ENCODE data around the gene MYOM3.

Gene MYOM3

DNA sequence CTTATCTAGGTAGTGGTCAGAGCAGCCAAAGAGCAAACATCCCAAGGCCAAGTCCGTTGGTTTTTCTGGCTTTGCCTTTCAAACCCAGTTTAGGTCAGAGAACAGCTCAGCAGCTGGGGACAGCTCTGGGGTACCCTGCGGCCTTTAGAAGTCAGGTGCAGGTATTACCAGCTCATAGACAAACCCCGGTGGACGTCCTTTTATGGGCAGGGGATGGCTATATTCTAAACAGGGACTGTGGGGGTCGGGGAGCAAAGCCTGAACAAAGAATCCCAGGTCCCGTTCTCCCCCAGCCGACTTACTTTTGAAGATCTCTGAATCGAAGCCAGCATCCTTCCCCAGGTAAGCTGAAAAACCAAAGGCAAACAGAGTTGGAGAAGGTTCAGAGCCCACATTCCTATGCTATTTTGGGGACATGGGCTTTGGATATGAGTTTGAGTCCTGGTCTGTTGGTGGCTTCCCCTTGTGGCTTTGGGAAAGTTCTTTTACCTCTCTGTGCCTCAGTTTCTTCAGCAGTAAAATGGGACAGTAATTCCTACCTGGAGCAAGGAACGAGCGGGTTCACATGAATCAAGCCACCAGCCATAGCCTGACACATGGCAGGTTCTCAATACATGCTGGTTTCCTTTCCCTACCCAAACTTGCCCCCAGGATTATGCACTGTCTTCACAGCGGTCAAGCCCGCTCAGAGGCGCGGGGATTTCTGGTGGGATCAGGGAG, 16.6 kb downstream of the MYOM3 start:
- DNase-seq: no peak

DNA sequence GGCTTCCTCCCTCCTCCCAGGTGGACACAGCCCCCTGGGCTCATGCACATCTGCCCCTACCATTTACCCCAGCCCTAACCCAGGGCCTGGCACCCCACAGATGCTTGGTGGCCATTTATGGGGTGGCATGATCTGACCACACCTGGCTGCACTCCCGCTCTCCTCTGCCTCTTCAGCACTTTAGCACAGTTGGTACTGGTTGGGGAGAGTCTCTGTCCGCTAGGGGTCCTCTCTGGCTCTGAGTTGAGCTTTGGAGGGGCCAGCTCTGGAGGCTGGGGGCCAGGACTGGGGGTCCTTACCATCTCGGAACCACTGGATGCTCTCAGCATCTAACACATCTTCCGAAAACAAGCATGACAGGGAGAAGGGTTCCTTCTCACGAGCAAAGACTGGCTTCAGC, 17.4 kb downstream of the MYOM3 start:
- DNase-seq: no peak

DNA sequence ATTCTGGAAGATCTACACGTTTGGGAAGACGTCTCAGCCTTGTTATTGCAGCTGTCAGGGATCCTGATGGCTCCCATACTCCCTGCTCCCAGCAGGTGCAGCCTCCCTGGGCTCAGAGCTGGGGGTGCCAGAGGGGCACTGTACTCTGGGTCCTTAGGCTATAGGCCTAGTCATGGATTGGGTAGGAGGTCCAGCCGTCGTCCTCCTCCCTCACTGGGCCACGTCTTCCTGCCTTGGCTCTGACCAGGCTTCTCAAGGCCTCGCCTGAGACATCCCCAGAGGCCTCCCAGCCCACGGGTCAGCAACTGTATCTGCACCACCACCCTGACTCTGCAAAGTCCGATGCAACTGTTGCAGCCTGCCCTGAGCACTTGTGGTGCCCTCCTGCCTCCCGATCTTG, 18.2 kb downstream of the MYOM3 start:
- DNase-seq: no peak

DNA sequence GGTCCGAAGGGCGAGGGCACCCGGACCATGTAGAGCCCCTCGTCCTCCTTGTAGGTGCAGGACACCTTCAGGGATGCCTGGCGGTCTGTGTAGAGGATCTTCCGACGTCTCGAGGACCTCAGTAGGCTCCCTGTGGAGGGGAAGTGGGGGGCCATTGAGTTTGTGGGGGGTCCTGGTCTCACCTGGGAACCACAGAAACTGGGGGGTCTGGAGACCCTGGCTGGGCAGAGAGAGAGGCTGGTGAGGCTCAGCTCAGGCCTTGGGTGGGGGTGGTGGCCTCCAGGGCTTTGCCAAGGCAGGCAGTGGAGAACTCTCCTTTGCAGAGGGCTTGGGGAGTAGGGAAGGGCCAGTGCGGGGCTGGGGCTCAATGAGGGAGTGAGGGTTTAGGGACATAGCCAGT, 19.0 kb downstream of the MYOM3 start:
- DNase-seq: no peak

DNA sequence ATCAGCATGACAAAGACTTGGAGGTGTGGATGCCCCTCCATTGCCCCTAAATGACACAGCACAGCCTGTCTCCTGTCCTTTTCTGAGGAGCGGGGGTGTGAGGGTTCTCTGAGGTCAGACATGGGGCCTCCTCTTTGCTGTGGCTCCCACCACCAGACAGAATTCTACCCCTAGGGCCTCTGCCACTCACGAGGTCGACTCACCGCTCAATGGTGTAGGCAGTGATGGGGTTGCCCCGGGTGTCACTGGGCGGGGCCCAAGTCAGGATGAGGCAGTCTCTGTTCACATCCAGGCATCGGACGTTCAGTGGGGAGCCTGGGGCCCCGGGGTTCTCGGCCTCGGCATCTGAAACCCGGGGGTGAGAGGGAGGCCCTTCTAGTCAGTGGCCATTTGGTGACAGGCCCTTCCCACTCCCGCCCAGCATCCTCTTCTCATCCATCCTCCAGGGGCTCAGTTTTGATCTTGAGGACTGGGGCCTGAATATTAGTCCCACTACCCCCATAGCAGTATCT, 19.9 kb downstream of the MYOM3 start:
- DNase-seq: no peak

DNA sequence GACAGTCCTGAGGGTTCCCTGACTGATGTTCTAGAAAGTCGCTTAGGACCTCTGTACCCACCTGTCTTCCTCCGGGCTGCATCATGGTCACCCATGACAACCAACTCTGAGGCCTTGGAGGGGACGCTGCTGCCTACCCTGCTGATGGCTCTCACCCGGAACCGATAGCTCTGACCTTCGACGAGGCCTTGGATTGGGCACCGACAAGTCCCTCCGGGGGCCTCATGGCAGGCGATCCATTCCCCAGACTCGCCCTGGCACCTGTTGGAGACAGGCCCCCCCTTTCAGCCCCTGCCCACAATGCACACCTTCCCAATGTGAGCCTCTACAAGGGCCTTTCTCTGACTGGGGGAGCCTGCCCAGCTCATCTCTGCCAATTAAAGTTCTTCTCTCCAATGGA, 21.2 kb downstream of the MYOM3 start:
- DNase-seq: no peak

DNA sequence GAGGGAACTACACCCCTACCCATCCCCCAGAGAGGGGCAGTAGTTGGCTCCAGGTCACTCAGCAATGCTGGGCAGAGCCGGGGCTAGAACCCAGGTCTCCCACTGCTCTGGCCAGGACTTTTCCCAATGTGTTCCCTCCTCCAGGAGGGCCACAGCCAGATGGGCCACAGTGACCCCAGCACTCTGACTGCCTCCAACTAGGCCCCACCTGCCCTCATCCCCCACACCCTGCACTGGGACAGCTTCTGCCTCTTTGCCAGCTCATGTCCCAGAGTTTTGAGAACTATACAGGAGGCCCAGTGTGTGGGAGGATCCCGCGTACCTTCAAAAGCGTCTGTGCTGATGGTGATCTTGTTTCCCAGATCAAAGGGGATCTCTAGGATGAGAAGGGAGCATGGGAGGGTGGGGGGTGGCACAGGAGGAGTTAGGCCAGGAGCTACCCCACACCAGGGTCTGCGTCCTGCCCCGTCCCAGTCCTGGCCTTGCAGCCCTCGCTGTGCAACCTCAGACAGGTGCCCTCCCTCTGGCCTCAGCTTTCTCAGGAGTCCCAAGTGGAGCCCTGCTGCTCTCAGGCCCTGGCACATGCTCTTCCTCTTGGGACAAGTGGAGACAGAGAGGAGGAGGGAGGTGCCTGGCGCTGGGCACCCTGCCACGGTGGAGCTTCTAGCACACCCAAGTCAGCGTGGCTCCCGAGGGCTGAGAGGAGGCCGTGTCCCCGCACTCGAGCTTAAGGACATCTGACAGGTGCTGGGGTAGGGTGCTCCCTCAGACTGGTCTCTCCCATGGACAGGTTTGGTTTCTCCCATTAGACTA, 22.0 kb downstream of the MYOM3 start:
- DNase-seq: no peak

DNA sequence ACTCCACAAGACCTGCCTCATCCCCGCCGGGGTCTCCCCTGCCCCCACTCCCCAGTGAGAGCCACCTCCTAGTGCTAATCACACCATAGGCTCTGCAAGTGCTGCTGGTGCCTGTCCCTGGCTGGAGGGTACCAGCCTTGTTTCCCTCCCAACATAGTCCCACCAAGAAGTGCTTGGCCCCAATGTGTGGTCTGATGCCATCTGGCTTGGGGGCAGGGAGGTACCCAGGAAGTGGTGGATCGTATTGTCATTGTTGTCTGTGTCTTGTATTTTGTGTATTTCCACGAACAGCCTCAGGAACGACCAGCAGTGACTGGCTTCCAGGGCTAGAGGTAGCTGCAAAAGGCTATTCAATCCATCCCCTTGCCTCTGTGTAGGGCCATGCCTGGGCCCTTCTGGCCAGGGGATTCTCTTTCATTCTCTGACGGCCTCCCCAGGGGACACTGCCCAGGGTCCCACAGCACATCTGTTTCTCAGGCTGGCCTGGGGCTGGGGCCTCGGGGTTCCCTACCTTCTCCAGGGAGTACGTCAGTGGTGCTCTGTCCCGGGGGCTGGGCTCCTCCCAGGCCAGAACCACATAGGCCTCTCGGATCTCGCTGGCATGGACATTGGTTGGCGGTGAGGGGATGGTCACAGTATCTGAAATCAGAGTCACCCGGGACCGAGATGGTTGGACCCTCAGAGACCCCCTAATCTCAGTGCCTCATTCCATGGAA, 22.8 kb downstream of the MYOM3 start:
- DNase-seq: no peak

DNA sequence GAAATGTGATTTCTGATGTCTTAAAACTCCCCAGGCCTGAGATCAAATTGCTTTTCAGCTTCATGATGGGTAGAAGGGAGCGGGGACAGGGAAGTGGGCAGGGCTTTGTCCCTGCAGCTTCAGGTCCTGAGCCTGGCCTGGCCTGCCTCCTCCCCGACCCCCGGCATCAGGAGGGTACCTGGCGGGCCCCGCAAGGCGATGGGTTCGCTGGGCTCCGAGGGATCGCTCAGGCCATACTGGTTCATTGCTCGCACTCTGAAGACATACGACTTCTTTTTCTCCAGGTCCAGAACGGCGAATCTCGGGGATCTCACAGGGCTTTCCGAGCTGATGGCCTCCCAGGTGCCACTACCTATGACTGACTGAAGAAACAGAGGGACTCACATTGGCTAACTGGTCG, 25.5 kb downstream of the MYOM3 start:
- no peak for DNase-seq

DNA sequence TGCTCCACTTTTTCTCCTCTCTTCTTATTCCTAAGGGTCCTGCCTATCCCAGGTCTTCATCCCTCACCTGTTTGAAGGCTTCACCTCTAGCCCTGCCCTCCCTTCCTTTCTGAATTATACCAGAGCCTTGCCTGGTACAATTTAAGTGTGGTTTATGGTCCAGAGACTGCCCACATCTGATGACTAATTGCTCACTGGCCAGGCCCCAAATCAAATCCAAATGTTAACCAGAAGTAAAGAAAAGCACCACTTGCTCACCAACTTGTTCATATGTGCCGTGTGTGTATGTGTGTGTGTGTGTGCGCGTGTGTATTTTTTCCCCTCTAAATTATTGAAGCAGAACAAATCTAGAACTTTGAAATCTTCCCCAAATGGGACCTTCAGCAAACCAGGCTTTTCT, 26.4 kb downstream of the MYOM3 start:
- DNase-seq: no peak

DNA sequence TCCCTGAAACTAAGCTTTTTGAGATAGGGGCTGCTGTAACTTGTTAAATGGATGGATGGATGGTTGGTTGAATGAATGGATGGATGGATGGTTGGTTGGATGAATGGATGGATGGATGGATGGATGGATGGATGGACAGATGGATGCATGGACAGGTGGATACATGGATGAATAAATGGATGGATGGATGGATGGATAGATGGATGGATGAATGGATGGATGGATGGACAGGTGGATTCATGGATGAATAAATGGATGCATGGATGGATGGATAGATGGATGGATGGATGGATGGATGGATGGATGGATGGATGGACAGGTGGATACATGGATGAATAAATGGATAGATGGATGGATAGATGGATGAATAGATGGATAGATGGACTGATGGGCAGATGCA, 26.9 kb downstream of the MYOM3 start:
- DNase-seq: no peak

DNA sequence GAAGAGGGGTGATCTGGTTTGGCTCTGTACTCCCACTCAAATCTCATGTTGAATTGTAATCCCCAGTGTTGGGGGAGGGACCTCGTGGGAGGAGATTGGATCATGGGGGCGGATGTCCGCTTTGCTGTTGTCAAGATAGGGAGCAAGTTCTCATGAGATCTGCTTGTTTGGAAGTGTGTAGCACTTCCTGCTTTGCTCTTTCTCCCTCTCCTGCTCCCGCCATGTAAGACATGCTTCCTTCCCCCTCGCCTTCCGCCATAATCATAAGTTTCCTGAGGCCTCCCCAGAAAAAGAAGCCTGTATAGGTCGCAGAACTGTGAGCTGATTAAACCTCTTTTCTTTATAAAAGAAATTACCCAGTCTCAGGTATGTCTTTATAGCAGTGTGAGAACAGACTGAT, 27.9 kb downstream of the MYOM3 start:
- no peak for DNase-seq

DNA sequence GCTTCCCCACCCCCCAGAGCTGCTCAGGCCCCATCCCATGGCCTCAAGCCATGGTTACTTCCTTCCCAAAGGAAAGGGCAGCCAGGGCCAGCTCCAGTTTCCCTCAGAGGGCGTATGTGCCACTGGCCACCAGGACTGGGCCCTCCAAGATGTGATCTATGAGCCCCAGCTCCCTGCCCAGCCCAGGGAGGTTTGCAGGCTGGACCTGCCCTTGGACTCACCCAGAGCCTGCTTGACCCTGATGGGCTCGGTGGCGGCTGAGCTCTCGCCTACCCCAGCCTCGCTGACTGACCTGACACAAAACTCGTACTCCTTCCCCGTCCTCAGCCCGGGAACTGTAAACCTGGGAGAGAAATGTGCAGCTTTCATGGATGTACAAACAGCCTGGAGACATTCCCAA, 29.6 kb downstream of the MYOM3 start:
- DNase-seq: no peak

DNA sequence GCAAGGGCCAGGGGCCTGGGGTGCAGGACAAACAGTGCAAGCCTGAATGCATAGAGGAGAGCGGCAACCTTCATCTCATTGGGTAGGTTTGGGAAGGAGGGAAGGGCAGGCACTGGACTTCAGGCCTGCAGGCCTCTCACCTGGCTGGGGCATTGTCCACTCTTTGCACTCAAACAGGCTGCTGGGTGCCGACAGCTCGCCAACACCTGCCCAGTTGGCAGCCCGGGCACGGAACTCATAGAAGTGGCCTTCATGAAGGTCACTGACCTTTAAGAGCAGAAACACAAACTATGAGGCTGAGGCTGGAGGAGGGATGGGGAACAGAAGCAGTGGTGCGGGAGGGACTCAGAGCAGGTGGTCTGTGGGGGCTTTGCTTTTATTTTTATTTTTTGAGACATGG, 30.7 kb downstream of the MYOM3 start:
- no peak for DNase-seq

DNA sequence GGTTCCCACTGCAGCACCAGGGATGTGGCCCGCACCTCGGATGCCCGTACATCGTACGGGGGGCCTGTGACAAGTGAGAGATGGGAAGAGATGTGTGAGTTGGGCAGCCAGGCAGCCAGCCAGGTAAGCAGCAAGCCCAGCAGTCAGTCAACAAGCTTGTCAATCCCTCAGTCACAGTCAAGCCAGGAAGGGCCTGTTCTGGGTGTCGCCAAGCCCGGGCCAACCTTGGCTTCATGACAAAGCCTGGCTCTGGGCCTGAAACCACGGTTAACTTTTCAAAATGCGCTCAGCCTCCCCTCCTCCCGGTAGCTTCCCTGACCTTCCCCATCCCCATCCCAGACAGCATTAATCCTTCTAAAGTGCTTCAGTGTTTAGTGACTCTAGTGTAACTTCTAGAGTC, 31.8 kb downstream of the MYOM3 start:
- no peak for DNase-seq

DNA sequence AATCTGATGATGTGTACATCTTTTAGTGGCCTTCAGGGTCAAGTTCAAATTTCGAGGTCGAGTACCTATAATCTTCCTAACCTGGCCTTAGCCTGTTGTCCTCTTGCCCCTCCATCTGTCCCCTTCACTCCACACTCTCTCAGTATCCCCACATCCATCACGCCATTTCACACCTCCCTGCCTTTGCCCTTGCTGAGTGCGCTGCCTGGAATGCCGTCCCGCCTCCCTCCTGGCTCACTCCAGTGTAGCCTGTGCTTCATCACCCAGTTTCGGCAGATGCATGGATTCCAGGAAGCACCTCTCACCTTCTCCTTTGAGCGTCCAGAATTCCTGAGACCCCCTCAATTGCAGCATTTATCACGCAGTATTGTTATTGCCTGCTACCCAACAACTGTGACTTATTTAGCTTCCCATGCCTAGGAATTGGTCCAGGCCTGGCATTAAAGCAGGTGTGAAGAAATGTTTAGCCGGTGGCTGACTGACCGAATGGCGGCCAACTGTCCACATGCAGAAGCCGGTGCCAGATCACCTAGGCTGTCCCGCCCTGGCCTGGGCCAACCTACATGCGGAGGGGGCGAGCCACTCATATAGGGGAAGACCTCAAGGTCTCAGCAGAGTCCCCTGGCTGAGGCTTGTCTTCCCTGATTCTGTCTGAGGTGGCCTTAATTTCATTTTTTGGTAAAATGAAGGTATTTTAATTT, 34.5 kb downstream of the MYOM3 start:
- no peak for DNase-seq

DNA sequence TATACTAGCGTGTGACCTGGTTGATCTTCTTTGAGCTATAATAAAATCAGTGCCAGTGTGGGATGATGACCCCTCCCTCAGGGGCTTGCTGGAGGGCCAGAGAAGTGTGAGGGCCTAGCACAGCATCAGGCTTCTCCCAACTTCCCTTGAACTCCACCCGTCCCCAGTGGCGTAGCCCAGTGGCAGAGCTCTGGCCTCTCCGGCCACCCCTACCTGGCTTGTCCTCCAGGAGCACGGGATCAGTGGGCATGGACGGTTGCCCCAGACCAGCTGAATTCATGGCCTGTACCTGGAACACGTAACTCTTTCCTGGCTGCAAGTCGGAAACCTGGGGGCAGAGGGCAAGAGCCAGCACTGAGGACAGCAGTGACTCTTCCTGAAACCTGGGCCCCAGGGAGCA, 36.0 kb downstream of the MYOM3 start:
- DNase-seq: no peak

DNA sequence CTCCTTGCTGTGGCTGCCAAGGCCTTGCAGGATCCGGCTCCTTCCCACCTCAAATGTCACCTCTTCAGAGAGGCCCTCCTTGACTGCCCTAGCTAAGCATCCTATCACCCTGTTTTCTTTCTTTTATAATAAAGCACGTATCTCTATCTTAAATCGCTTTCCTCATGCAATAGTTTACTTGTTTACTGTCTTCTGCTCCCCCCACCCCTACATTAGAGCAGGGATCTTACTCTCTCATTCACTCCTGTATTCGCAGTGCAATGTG, 36.4 kb downstream of the MYOM3 start:
- DNase-seq: no peak

DNA sequence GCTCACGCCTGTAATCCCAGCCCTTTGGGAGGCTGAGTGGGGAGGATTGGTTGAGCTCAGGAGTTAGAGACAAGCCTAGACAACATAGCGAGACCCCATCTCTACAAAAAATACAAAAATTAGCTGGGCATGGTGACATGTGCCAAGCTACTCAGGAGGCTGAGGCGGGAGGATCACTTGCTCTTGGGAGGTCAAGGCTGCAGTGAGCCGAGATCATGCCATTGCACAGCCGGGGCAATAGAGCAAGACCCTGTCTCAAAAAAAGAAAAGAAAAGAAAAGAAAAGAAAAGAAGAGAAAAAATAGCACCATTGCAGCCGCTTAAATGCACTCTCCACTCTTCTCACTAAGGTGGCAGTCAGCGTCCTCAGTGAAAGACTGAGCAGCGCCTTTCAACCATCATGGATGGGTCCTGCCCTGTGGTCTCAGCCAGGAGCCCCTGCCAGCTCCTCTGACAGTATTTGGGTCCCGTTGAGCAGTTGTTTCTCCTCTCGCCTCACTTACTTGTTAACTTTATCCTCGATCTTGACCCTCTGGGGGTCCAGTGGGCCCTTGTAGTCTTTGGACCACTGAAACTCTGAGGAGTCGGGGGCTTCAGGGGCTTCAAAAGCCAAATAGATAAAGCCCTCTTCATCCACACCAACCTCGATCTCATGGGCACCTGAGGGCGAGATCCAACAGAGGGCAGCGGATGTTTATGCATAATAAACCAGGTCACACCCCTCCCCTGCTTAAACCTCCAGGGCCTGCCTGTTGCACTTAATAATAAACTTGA, 36.9 kb downstream of the MYOM3 start:
- no peak for DNase-seq

DNA sequence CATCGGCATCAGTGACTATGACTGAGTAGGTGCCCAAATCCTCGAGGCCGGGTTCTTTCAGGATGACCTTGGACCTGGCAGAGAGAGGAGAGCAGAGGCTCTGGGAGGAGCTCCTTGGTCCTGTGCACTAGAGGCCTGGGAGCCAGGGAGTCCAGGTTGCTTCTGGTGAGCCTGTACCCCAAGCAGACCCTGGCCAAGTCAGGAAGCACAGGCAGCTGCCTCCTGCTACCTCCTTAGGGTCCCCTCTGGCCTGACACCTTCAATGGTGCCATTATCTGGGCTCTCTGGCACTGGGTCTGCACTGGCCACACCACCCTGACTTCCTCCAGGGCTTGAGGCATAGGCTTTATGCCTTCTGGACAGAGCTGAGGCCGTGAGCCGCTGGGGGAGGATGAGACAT, 37.7 kb downstream of the MYOM3 start:
- no peak for DNase-seq

DNA sequence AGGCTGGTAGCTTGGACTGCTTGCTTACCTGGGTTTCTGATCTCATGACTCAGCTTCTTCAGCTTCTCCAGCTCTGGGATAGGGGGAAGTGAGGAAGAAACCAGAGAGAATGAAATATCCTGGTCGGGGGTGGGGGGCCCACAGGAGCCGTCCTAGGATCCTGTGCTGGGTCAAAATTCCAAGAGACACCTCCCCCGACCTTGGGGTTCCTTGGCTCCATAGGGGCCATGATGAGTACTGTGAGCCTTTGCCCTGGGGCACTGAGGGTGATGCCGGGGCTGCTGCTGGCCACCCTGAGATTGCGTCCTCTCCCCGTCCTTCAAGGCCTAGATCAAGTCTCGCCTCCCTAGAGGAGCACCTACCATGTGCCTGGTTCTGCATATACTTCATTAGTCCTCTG, 40.0 kb downstream of the MYOM3 start:
- no peak for DNase-seq

DNA sequence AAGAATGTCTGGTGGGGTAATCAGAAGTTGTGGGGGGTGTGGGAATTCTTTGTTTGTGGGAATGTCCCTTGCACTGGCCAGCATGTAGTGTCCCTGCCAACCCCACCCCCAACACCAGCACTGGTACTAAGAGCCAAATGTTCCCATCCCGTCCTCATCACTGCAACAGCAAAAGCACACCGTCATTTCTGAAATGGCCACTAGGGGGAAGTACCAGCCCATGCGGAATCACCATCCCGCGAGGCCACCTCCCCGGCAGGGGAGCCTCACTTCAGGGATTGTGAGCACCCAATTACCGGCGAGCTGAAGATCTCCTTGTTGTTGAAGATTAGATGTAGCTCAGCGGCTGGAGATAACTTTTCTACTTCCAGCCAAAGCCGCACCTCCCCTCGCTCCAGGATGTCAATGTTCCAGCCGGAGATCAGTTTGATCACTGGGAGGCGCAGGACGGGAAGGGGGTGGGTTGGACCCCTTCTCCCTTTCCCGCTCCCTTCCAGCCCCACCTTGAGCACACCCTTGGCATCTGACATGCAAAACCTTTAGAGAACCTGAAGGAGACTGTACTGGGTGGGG, 41.0 kb downstream of the MYOM3 start:
- DNase-seq: peak; percentile 49 to 54
